GM19025 (cell line): ENCODE results near the gene ESYT3.
"Not testable (repeated sequence)": the region's sequence is repeated elsewhere in the genome, so short reads cannot be mapped to it uniquely, and the experiment has no call there.

Experiments used
- ATAC-seq: cut with Tn5 transposase; IDR thresholded peaks from one replicate; pipeline ENCODE4 v1.9.1; 2021; ENCODE audit warnings: mild to moderate bottlenecking, low read depth, moderate library complexity; ENCODE audit not compliant: unreplicated experiment

ESYT3 gene

GRCh38 chr3:138441742-138442141 lies 7.3 kb downstream of the ESYT3 start:
- no peak for ATAC-seq

- no peak for ATAC-seq
Observed at GRCh38 chr3:138442433-138442832, 8.0 kb downstream of the ESYT3 start.

GRCh38 chr3:138443091-138443490 lies 8.7 kb downstream of the ESYT3 start:
- ATAC-seq: no peak

GRCh38 chr3:138443521-138444503 lies 9.4 kb downstream of the ESYT3 start:
- no peak for ATAC-seq

- no peak for ATAC-seq
Observed at GRCh38 chr3:138445236-138445635, 10.8 kb downstream of the ESYT3 start.

DNA sequence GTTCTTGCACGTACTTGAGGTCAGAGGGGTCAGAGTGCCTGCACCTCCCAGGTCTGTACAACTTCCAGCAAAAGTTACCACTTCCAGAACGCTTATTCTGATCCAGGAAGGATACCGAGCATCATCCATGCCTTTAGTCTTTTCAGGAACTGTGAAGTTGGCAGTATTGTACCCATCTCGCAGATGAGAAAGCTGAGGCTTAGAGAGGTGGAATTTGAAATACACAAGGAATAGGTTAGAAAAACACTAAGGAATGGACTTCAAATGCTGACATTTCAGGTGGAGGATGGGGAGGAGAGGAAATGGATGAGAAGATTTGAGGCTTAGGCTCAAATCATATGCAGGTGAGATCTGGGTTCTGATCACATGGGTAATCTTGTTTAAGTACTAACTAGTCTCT lies 11.2 kb downstream of the ESYT3 start:
- ATAC-seq: no peak

DNA sequence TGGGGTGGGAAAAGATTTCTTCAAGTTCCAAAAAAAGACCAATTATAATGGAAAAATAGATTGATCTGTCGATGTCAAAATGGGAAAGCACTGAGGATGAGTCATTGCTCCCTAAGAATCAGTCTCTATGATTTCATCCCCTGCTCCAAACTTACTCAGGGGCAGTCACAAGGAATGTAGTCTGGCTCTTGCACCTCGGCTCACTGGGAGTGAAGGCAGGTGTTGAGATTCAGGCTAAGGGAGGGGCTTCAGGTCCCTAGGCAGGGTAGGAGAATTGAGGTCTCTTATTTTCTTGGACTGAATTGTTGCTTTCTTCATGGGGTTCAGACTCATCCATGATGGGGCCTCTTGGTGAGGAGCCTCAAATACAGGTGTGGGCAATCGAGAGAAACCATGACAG lies 14.2 kb downstream of the ESYT3 start:
- no peak for ATAC-seq

DNA sequence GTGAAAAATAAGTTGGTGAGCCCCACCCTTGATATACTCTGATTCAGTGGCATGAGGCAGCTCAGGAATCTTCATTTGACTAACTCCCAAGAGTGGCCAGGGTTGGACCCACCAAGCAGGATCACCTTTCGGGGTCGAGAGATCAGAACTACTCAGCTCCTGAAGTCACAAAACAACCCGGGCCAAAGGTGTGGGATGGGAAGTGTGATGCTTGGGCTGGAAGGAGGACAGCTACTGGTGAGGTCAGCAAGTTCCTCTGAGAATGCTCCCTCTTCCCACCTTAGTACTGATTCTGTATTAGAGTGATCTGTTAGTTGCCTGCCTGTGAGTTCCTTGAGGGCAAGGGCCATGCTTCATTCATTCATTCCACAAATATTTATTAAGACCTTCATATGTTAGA lies 15.1 kb downstream of the ESYT3 start:
- no peak for ATAC-seq

GRCh38 chr3:138450181-138450580 lies 15.8 kb downstream of the ESYT3 start:
- ATAC-seq: no peak

- ATAC-seq: no peak
Observed at GRCh38 chr3:138450704-138451424, 16.4 kb downstream of the ESYT3 start.

- ATAC-seq: no peak
Observed at GRCh38 chr3:138451595-138452162, 17.3 kb downstream of the ESYT3 start.

- no peak for ATAC-seq
Observed at GRCh38 chr3:138452436-138452835, 18.0 kb downstream of the ESYT3 start.

DNA sequence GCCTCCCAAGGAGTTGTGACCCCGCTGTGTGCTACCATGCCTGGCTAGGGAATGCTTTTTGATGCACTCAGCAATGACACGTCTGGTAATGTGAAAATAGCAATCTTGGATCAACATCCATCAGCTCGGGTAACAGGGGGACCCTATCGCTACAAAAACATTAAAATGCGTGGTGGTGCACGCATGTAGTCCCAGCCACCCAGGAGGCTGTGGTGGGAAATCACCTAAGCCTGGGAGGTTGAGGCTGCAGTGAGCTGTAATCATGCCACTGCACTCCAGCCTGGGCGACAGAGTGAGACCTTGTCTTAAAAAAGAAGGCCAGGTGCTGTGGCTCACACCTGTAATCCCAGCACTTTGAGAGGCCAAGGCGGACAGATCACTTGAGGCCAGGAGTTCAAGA lies 19.5 kb downstream of the ESYT3 start:
- ATAC-seq: not testable (repeated sequence)

DNA sequence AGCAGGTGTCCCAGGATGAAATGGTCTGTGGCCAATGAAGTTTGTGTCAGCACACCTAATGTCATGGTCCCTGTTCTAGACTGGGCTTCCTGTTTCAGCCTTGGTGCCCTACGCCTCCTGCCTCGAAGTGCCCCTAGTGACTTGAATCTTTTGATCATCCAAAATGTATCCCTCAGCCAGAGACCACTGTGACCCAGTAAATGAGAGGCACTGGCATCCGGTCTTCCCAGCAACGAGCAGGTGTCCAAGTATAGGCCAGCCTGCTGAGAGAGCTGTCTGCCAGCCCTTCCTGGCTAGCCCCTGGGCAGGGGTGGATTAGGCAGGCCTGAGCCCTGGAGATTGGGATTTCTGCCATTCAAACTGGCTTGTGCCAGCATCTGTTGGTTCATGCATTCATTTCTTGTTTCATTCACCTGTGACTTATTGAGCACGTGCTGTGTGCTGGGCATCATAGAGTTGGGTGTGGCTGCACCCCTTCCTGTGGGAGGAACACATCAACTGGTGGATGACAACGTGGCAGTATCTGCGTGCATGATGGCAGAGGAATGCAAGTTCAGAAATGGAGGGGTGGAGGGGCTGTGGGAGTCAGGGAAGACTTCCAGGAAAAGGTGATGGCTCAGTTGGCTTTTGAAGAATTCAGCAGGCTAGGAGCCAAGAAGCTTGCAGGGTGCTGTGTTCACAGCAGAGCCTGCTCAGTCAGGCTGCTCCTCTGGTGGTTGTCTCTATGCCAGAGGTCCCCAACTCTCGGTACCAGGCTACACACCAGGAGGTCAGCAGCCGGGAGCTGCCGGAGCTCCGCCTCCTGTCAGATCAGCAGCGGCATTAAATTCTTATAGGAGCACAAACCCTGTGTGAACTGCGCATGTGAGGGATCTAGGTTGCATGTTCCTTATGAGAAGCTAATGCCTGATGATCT lies 21.6 kb downstream of the ESYT3 start:
- no peak for ATAC-seq

DNA sequence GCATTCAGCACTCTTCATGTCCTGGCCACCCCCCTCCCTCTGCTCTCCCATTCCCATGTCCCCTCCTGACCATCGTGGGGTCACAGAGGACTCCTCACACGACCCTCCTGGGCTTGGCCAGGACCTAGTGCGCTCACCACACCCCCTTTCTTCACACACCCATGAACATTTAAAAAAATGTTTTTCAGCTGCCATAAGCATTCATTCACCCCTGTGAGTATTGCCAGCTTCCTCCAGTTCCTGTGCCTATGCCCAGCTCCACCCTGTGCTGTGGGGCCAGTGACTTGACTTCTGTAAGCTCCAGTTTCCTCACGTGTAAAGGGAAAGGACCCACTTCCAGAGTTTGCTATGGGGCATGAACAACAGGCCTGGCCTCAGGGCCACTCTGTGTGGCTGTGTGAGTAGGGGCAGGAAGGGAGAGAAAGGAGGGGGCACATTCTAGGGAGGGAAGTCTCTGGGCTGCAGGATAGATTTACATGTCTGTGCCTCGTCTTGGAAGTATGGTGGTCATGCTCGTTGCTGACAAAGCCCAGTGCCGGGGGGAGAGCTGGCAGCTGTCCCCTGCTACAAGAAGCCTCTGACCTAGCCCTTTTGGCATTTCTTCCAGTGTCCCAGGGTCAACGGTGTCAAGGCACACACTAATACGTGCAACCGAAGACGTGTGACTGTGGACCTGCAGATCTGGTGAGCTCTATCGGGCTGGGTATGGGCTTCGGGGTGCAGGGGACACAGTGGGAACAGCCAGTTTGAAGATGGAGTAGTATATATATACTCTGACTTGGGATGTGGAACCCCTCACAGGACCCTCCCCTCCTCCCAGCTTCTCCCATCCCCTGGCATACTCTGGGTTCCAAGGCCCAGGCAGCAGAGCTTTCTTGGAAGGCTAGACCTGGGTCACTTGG lies 22.8 kb downstream of the ESYT3 start:
- no peak for ATAC-seq

DNA sequence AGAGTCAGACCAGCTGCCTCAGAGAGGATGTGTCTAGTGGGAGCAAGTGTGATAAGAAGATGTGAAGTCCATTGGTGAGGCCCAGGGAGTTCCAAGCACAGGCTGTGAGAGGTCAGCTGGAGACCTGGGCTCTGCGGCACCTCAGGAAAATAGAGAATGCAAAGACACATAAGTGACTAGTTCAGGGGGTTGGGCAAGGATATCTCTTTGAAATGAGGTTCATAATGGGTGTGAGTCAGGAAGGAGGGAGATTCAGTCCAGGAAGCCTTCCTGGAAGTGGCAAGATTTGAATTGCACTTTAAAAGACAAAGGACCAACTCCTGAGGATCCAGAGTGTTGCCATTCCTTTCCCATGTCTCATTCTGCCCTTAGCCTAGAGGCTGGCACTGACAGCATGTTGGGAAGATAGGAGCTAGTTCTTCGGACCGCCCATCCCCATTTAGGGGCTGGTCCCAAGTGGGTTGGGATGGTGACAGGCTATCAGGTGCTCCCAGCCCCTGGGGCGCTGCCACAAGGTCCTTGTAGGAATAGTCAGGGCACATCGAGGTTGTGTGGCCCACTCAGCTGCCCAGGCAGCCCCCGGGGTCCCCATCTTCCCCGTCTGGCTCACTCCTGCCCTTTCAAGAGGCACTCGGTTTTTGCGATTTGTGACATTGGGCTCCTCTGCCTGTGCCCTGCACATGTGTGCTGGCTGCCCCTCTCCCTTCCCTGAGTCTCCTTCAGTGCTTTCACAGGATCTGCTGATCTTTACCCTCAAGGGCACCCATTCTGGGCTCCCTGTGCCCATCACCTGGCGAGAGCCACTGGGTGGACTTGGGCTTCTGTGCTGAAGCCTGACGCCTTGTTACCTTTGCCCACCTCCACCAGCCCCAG lies 23.7 kb downstream of the ESYT3 start:
- ATAC-seq: no peak

DNA sequence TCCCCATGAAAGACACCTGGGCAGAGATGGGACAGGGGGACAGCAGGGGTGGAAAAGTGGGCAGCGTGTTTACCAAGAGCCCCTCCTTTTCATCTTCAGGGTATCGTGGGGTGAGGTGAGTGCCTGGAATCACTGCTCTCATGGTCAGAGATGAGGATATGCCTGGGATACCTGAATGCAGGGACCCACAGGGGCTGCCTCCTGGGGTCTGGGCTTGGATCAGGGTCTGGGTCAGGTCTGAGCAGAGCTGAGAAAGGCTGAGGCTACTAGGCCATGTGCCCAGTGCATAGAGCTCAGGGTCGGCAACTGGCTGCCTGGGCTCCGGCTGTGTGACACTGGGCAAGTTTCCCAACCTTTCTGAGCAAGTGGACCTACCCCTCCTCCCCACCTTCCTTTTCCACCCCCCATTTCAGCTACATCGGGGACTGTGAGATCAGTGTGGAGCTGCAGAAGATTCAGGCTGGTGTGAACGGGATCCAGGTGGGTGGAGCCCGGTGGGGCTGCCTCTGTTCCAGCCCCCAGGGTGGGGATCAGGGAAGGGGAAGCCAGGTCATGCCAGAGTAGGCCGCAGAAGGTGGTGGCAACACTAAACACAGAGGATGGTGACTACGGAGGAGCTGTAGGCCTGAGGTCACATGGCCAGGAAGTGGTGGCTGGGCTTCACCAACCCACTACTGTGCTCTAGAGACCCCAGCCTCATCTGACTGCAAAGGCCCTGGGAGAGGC lies 24.5 kb downstream of the ESYT3 start:
- no peak for ATAC-seq
